ENCODE results near the gene PIK3R5. TPM values are rescaled to one million over a fixed set of nuclear protein-coding genes. Genes with fewer than 3 reads are reported as not detected.

Gene PIK3R5
- total RNA-seq, 6 donors from 2014 or later = 22.3 to 175 (median 49.8) TPM

DNA sequence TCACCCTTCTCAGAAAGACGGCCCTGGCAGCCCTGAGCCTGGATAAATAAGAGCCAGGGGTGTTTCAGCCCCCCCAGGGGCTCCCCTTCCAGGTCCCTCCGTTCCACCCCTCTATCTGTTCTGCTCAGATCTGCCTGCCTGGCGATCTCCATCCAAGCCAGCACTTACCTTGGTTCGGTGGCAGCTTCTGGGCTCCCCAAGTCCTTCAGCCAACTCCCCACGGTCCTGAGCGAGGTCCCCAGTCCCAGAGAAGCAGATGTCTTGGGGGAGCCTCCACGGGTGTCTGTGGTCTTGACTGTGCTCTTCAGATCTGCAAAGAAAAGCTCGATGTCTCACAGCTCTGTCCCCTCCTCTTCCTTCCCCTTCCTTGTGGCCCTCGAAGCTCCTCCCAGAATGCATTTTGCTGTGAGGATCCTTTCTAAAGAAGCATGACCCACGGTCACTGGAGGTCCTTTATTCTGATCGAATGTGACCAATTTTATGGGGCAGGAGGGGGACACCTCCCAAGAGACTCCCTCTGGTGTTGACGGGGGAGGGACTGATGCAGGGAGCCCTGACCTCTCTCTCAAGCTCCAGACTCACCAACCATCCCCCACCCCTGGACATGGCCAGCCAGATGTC is 98.0 kb downstream of the PIK3R5 start, which contains the start of gene PIK3R6:
Gene PIK3R6, minus strand, starts transcription at position 314 of the 621 bp plus-strand sequence. CDS start 17,880 bp downstream, outside the sequence.
- Histone ChIP-seq H3K9me3 (no peaks in the 10 kb centered on the region), H3K36me3 (no peaks in the 10 kb centered on the region), H3K4me3 (peak within 1 kb of the TSS in 2 of 4 donors; percentile 28 to 34), H3K27me3 (no peaks in the 10 kb centered on the region), H3K4me1 (peaks cover 0 to 3% (median under 1%) of the 10 kb centered on the region in 4 donors), H3K27ac (no peak within 1 kb of the TSS)
- TF ChIP-seq POLR2AphosphoS5 (IDR thresholded peaks at IDR 0.05) (no peak), EP300 (IDR thresholded peaks at IDR 0.05) (no peak), POLR2A (IDR thresholded peaks at IDR 0.05) (no peak)
- TF ChIP-seq, protein P1, sequence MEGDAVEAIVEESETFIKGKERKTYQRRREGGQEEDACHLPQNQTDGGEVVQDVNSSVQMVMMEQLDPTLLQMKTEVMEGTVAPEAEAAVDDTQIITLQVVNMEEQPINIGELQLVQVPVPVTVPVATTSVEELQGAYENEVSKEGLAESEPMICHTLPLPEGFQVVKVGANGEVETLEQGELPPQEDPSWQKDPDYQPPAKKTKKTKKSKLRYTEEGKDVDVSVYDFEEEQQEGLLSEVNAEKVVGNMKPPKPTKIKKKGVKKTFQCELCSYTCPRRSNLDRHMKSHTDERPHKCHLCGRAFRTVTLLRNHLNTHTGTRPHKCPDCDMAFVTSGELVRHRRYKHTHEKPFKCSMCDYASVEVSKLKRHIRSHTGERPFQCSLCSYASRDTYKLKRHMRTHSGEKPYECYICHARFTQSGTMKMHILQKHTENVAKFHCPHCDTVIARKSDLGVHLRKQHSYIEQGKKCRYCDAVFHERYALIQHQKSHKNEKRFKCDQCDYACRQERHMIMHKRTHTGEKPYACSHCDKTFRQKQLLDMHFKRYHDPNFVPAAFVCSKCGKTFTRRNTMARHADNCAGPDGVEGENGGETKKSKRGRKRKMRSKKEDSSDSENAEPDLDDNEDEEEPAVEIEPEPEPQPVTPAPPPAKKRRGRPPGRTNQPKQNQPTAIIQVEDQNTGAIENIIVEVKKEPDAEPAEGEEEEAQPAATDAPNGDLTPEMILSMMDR (IDR thresholded peaks at IDR 0.05) = no peak
- WGBS, 2 donors = 23 to 35% methylated on average over 11 to 12 of the region's 12 CpGs
- ATAC-seq (ENCODE audit: low FRiP score in 2 of 2) (peak; percentile 35 to 51), DNase-seq (no peak)

GRCh38 chr17:8865811-8866210 is 99.7 kb downstream of the PIK3R5 start:
- no peak overlapping the region for H3K27ac ChIP-seq
- no peak overlapping the region for H3K4me3 ChIP-seq
- DNase-seq = no peak
- no peaks in the 10 kb centered on the region for H3K27me3 ChIP-seq
- 87 to 94% methylated on average over 3 to 7 of the region's 7 CpGs for WGBS, 2 donors
- TF ChIP-seq POLR2A (IDR thresholded peaks at IDR 0.05) = no peak
- no peak for TF ChIP-seq POLR2AphosphoS5 (IDR thresholded peaks at IDR 0.05)
- TF ChIP-seq, protein P1 (IDR thresholded peaks at IDR 0.05) = no peak
- TF ChIP-seq EP300 (IDR thresholded peaks at IDR 0.05) = no peak
- no peak for ATAC-seq (ENCODE audit: low FRiP score in 2 of 2)
- H3K4me1 ChIP-seq = peaks cover 0 to 3% (median under 1%) of the 10 kb centered on the region in 4 donors
- no peaks in the 10 kb centered on the region for H3K36me3 ChIP-seq
- H3K9me3 ChIP-seq = no peaks in the 10 kb centered on the region

DNA sequence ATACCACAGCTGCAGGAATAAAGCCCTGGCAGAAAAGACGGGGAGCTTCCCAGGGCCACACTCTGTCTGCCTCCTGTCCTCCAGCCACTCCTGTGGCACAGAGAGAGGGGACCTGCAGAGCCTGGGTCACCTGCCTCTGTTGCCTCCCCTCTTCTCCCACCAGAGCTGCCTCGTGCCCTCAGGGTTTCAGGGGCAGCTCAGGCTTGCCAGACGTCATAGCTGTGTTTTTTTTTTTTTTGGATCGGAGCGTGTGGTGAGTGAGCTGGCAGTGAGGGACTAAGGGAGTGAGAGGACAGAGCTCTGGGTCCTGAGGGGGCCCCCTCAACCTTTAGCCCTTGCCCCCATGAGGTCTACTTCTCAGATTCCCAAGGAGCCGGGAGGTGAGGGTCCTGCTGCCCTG is 100.1 kb downstream of the PIK3R5 start:
- Histone ChIP-seq H3K9me3 (no peaks in the 10 kb centered on the region), H3K4me1 (peaks cover 0 to 4% (median 1%) of the 10 kb centered on the region in 4 donors), H3K36me3 (no peaks in the 10 kb centered on the region), H3K4me3 (no peak overlapping the region), H3K27ac (no peak overlapping the region), H3K27me3 (no peaks in the 10 kb centered on the region)
- DNase-seq (no peak), ATAC-seq (ENCODE audit: low FRiP score in 2 of 2) (no peak)
- 54 to 60% methylated on average over 6 of the region's 6 CpGs for WGBS, 2 donors
- no peak for TF ChIP-seq EP300 (IDR thresholded peaks at IDR 0.05)
- TF ChIP-seq POLR2AphosphoS5 (IDR thresholded peaks at IDR 0.05) = no peak
- TF ChIP-seq, protein P1 (IDR thresholded peaks at IDR 0.05) = no peak
- TF ChIP-seq POLR2A (IDR thresholded peaks at IDR 0.05) = no peak

DNA sequence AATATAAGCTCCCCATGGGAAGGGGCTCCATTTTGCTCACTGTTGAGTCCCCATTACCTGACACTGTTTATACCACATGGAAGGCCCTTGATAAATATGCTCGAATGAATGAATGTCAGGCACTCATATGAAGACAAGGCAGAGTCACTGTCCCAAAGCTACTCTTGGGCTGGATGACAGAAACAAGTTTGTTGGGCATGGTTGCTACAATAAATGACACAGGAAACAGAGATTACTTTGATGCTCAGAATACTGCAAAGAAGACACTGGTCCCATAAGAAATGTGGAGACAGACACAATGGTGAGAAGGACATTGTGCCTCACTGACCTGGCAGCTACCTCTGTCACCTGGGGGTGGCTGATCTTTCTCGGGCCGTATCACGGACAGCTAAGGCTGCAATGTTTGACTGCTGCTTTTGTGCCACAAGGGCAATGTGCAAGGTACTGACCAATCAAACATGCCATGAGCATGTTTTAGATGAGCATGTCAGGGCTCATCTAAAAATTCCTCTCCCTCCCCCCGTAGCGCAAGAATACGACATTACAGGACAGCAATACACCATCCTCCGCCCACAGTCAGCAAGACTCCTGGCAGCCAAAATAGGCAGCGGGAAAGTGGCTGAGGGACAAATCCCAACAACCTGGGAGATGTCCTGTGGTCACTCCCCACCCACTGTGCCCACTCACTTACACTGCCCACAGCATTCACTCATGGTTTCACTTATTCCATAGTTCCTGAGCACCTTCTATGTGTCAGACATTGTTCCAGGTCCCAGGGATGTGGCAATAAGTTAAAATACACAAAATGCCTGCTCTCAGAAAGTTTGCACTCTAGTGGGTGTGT is 103.1 kb downstream of the PIK3R5 start:
- Histone ChIP-seq H3K9me3 (no peaks in the 10 kb centered on the region), H3K36me3 (no peaks in the 10 kb centered on the region), H3K4me3 (no peak overlapping the region), H3K27me3 (no peaks in the 10 kb centered on the region), H3K4me1 (peaks cover 3 to 15% (median 13%) of the 10 kb centered on the region in 4 donors), H3K27ac (no peak overlapping the region)
- TF ChIP-seq EP300 (IDR thresholded peaks at IDR 0.05) = no peak
- TF ChIP-seq, protein P1 (IDR thresholded peaks at IDR 0.05) = no peak
- TF ChIP-seq POLR2AphosphoS5 (IDR thresholded peaks at IDR 0.05) = no peak
- no peak for TF ChIP-seq POLR2A (IDR thresholded peaks at IDR 0.05)
- DNase-seq (no peak), ATAC-seq (ENCODE audit: low FRiP score in 2 of 2) (no peak)
- WGBS, 2 donors = 84 to 88% methylated on average over 7 to 9 of the region's 9 CpGs
